ENCODE data around the gene MBL2. TPM values are rescaled to one million over a fixed set of nuclear protein-coding genes. Genes with fewer than 3 reads are reported as not detected.

MBL2 gene
- total and polyA plus RNA-seq, 2 of the 8 experiments (the other 6 are each of a cell fraction or from before 2014, with no cell fraction given), result not detected

- H2AFZ ChIP-seq (ENCODE audit: low read length), result no peak overlapping the region
- H2BK12ac ChIP-seq (ENCODE audit: low read depth, low read length), result no peak overlapping the region
- FAIRE-seq (no peak), DNase-seq (ENCODE audit: low read depth in 1 of 2, low spot score in 2 of 2) (no peak)
- H3K4ac ChIP-seq (replicated peaks; ENCODE audit: insufficient read length, low read depth, low read length), result no peak overlapping the region
- H3K4me2 ChIP-seq (ENCODE audit: insufficient read depth in 1 of 2, low read depth in 2 of 2, low read length in 2 of 2), result no peak overlapping the region
- no peak overlapping the region for H2BK15ac ChIP-seq (ENCODE audit: low read length)
- H4K5ac ChIP-seq (ENCODE audit: insufficient read length, low read depth, low read length), result no peak overlapping the region
- no peak overlapping the region for H4K91ac ChIP-seq (replicated peaks; ENCODE audit: insufficient read length, low read length)
- ChIA-PET CTCF (ENCODE audit: partially characterized antibody) (interaction anchor here (0.7 to 4.2 kb wide), 3 partner anchors 35 to 435 kb away, joined by 3 to 127 read pairs (median 4); no protein-coding TSS in a partner anchor), POLR2A (ENCODE audit: partially characterized antibody) (no interaction called here)
- H2BK120ac ChIP-seq (replicated peaks; ENCODE audit: low read depth, low read length), result no peak overlapping the region
- no peaks in the 10 kb centered on the region for H4K20me1 ChIP-seq (replicated peaks in 1 of 2; ENCODE audit: control insufficient read depth in 1 of 2, insufficient read depth in 2 of 2, low read length in 2 of 2)
- H3K27ac ChIP-seq (ENCODE audit: low read depth, low read length), result no peak overlapping the region
- no peak overlapping the region for H3K23ac ChIP-seq (ENCODE audit: insufficient read length)
- H3K79me1 ChIP-seq (ENCODE audit: low read depth, low read length), result no peaks in the 10 kb centered on the region
- no peak overlapping the region for H2BK20ac ChIP-seq (ENCODE audit: low read length)
- no peaks in the 10 kb centered on the region for H3K23me2 ChIP-seq (ENCODE audit: low read depth, low read length)
- no peak overlapping the region for H3K4me3 ChIP-seq (ENCODE audit: extremely low read depth in 1 of 4, insufficient read depth in 2 of 4, low read depth in 3 of 4, low read length in 4 of 4)
- no peak overlapping the region for H2AK5ac ChIP-seq (ENCODE audit: low read depth, low read length)
- H3K4me1 ChIP-seq (replicated peaks in 1 of 4; ENCODE audit: control insufficient read depth in 3 of 4, insufficient read depth in 4 of 4, low read length in 3 of 4), result no peaks in the 10 kb centered on the region
- 91% methylated on average over 3 of the region's 3 CpGs; no CpG with 5 or more reads in 1 of the 2 experiments for WGBS, 2 experiments (ENCODE audit: extremely low coverage in 1 of 2, insufficient coverage in 1 of 2, insufficient read length in 1 of 2, insufficient replicate concordance in 2 of 2, low coverage in 1 of 2, low lambda C conversion rate in 2 of 2, missing lambda C conversion rate in 1 of 2)
- no peak overlapping the region for H4K8ac ChIP-seq (ENCODE audit: extremely low read depth, insufficient read depth, low read length)
- no peak overlapping the region for H3K14ac ChIP-seq (ENCODE audit: insufficient read length)
- no peak overlapping the region for H2BK5ac ChIP-seq (ENCODE audit: low read depth, low read length)
- H3K79me2 ChIP-seq (ENCODE audit: control insufficient read depth in 1 of 2, insufficient read depth in 2 of 2, low read length in 2 of 2), result no peaks in the 10 kb centered on the region
- no peak overlapping the region for H3K18ac ChIP-seq (ENCODE audit: extremely low read depth, low read length)
- no peaks in the 10 kb centered on the region for H3K27me3 ChIP-seq (replicated peaks in 1 of 4; ENCODE audit: control insufficient read depth in 3 of 4, extremely low read depth in 1 of 4, insufficient read depth in 3 of 4, low read length in 3 of 4)
- H3K9me3 ChIP-seq (ENCODE audit: insufficient read depth in 2 of 2, low read depth in 1 of 2, low read length in 1 of 2), result no peaks in the 10 kb centered on the region
- H3K36me3 ChIP-seq (ENCODE audit: control insufficient read depth in 2 of 4, insufficient read depth in 4 of 4, low read length in 3 of 4), result no peaks in the 10 kb centered on the region
- no peak overlapping the region for H3K56ac ChIP-seq (replicated peaks; ENCODE audit: insufficient read length, low read depth, low read length)
- H3K9ac ChIP-seq (replicated peaks in 1 of 4; ENCODE audit: extremely low read depth in 1 of 4, low read depth in 3 of 4, low read length in 3 of 4), result no peak overlapping the region
- no peak for TF ChIP-seq BCL11A (IDR thresholded peaks at IDR 0.05; ENCODE audit: low read depth in 2 of 2, low read length in 2 of 2)
- no peak for TF ChIP-seq HDAC2 (IDR thresholded peaks at IDR 0.05; ENCODE audit: borderline replicate concordance in 1 of 2, low read depth in 2 of 2, low read length in 2 of 2)
- TF ChIP-seq CEBPB (IDR thresholded peaks at IDR 0.05; ENCODE audit: low read depth, low read length), result no peak
- no peak for TF ChIP-seq NANOG (IDR thresholded peaks at IDR 0.05; ENCODE audit: insufficient read depth, low read depth, low read length, poor library complexity, severe bottlenecking)
- no peak for TF ChIP-seq USF2 (IDR thresholded peaks at IDR 0.05; ENCODE audit: low read length)
- TF ChIP-seq EZH2 (IDR thresholded peaks at IDR 0.05; ENCODE audit: low read depth, low read length, severe bottlenecking), result no peak
- no peak for TF ChIP-seq CTCF (IDR thresholded peaks at IDR 0.05; ENCODE audit: control extremely low read depth in 1 of 3, insufficient read depth in 1 of 3, low read depth in 1 of 3, low read length in 3 of 3)
- TF ChIP-seq TBP (IDR thresholded peaks at IDR 0.05; ENCODE audit: low read depth, low read length), result no peak
- TF ChIP-seq ASH2L (IDR thresholded peaks at IDR 0.05; ENCODE audit: low read length), result no peak
- no peak for TF ChIP-seq EGR1 (IDR thresholded peaks at IDR 0.05; ENCODE audit: borderline replicate concordance, low read depth, low read length)
Measured at GRCh38 chr10:52742731-52743130, 29.9 kb downstream of the MBL2 start.
